ENCODE results near the gene GSS. TPM values are rescaled to one million over a fixed set of nuclear protein-coding genes. Genes with fewer than 3 reads are reported as not detected.

The GSS gene
- polyA plus RNA-seq, 3 donors = 30.4 to 52.9 (median 34.0) TPM

DNA sequence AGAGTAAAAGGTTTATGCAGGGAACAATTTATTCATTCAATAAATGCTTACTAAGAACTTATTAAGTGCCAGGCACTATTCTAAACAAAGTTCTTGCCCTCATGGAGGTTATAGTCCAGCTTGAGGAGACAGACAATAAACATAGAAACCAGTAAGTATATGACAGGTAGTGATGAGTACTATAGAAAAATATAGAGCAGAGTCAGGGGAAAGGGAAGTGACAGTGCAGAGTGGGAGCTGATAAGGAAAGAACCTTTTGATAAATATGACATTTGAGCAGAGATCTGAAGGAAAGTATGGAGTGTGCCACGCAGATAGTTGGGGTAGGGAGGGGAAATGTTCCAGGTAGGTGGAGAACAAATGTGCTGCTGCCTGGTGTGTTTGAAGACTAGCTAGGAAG, 67.1 kb downstream of the GSS start:
- Histone ChIP-seq H3K27ac (ENCODE audit: low read depth in 1 of 2, low read length in 2 of 2) (no peak overlapping the region), H3K79me2 (ENCODE audit: insufficient read depth, low read length) (peaks cover 35% of the 10 kb centered on the region), H3K9ac (ENCODE audit: insufficient read depth, low read length, poor library complexity, severe bottlenecking) (no peak overlapping the region), H4K20me1 (ENCODE audit: insufficient read depth, low read length) (no peaks in the 10 kb centered on the region), H3K27me3 (ENCODE audit: control insufficient read depth in 2 of 2, insufficient read depth in 2 of 2, low read length in 2 of 2) (no peaks in the 10 kb centered on the region), H3K36me3 (replicated peaks in 1 of 2; ENCODE audit: control insufficient read depth in 1 of 2, insufficient read depth in 2 of 2, low read length in 2 of 2) (peaks cover 24 to 49% of the 10 kb centered on the region in 2 donors), H2AFZ (ENCODE audit: insufficient read depth, low read depth, low read length, poor library complexity, severe bottlenecking) (no peak overlapping the region), H3K4me2 (replicated peaks; ENCODE audit: extremely low read depth, low read length, poor library complexity, severe bottlenecking) (no peak overlapping the region), H3K4me1 (ENCODE audit: control insufficient read depth in 1 of 2, insufficient read depth in 2 of 2, low read length in 2 of 2) (peaks cover 34 to 36% of the 10 kb centered on the region in 2 donors), H3K9me3 (replicated peaks in 1 of 2; ENCODE audit: control insufficient read depth in 1 of 2, insufficient read depth in 1 of 2, low read length in 2 of 2) (no peaks in the 10 kb centered on the region), H3K4me3 (replicated peaks in 1 of 3; ENCODE audit: low read depth in 2 of 3, low read length in 3 of 3) (no peak overlapping the region)
- Mint-ChIP-seq H3K9me3 (no peaks in the 10 kb centered on the region), H3K27me3 (ENCODE audit: low read depth in 3 of 3) (peaks cover 0 to 3% (median 0%) of the 10 kb centered on the region in 3 donors), H3K36me3 (peaks cover 28 to 52% of the 10 kb centered on the region in 2 donors), H3K27ac (peak overlapping the region in 3 of 7 donors; percentile 10 to 71 (median 49)), H3K4me1 (peaks cover 38% of the 10 kb centered on the region), H3K4me3 (no peak overlapping the region)
- no peak for DNase-seq
- intact Hi-C loops (cut with micrococcal nuclease) = no loop called here
- TF ChIP-seq, protein P1, sequence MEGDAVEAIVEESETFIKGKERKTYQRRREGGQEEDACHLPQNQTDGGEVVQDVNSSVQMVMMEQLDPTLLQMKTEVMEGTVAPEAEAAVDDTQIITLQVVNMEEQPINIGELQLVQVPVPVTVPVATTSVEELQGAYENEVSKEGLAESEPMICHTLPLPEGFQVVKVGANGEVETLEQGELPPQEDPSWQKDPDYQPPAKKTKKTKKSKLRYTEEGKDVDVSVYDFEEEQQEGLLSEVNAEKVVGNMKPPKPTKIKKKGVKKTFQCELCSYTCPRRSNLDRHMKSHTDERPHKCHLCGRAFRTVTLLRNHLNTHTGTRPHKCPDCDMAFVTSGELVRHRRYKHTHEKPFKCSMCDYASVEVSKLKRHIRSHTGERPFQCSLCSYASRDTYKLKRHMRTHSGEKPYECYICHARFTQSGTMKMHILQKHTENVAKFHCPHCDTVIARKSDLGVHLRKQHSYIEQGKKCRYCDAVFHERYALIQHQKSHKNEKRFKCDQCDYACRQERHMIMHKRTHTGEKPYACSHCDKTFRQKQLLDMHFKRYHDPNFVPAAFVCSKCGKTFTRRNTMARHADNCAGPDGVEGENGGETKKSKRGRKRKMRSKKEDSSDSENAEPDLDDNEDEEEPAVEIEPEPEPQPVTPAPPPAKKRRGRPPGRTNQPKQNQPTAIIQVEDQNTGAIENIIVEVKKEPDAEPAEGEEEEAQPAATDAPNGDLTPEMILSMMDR (IDR thresholded peaks at IDR 0.05) = no peak
- WGBS (ENCODE audit: insufficient coverage) = 50% methylated on average over 1 of the region's 1 CpG

DNA sequence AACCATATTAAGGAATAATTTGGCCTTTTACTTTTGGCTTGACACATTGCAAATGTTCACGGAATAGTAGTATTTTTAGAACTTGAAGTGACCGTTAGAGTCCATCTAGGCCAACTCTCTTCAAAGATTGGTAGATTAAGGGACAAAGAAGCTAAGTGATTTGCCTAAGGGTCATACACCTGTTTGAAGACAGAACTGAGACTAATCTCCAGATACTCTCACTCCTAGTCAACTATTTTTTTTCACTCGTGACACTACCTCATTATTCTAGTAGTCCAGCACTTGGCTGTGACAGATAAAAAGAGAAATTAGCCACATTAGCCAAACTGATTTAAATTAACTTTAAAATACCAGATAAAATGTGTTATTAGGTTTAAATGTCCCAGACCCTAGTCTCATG, 68.6 kb downstream of the GSS start:
- no peak for DNase-seq
- Mint-ChIP-seq H3K27me3 (ENCODE audit: low read depth in 3 of 3) (peaks cover 0 to 2% (median 0%) of the 10 kb centered on the region in 3 donors), H3K27ac (no peak overlapping the region), H3K9me3 (no peaks in the 10 kb centered on the region), H3K4me3 (no peak overlapping the region), H3K4me1 (peaks cover 25% of the 10 kb centered on the region), H3K36me3 (peaks cover 40 to 67% of the 10 kb centered on the region in 2 donors)
- Histone ChIP-seq H3K4me1 (ENCODE audit: control insufficient read depth in 1 of 2, insufficient read depth in 2 of 2, low read length in 2 of 2) (peaks cover 21 to 22% of the 10 kb centered on the region in 2 donors), H2AFZ (ENCODE audit: insufficient read depth, low read depth, low read length, poor library complexity, severe bottlenecking) (no peak overlapping the region), H3K79me2 (ENCODE audit: insufficient read depth, low read length) (peaks cover 22% of the 10 kb centered on the region), H3K9ac (ENCODE audit: insufficient read depth, low read length, poor library complexity, severe bottlenecking) (no peak overlapping the region), H4K20me1 (ENCODE audit: insufficient read depth, low read length) (no peaks in the 10 kb centered on the region), H3K27ac (ENCODE audit: low read depth in 1 of 2, low read length in 2 of 2) (no peak overlapping the region), H3K36me3 (replicated peaks in 1 of 2; ENCODE audit: control insufficient read depth in 1 of 2, insufficient read depth in 2 of 2, low read length in 2 of 2) (peaks cover 32 to 64% of the 10 kb centered on the region in 2 donors), H3K4me2 (replicated peaks; ENCODE audit: extremely low read depth, low read length, poor library complexity, severe bottlenecking) (no peak overlapping the region), H3K9me3 (replicated peaks in 1 of 2; ENCODE audit: control insufficient read depth in 1 of 2, insufficient read depth in 1 of 2, low read length in 2 of 2) (no peaks in the 10 kb centered on the region), H3K27me3 (ENCODE audit: control insufficient read depth in 2 of 2, insufficient read depth in 2 of 2, low read length in 2 of 2) (no peaks in the 10 kb centered on the region), H3K4me3 (replicated peaks in 1 of 3; ENCODE audit: low read depth in 2 of 3, low read length in 3 of 3) (no peak overlapping the region)
- TF ChIP-seq, protein P1 (IDR thresholded peaks at IDR 0.05) = no peak
- intact Hi-C loops (cut with micrococcal nuclease) = no loop called here
- WGBS (ENCODE audit: insufficient coverage) = no CpG with 5 or more reads among the region's 3 CpGs

Measured in CD14-positive monocyte (primary cell).